GM21825 (cell line): Measurements from ENCODE around the gene INHBE.

Experiments
- ATAC-seq: cut with Tn5 transposase; IDR thresholded peaks from one replicate; pipeline ENCODE4 v1.9.1; 2021; ENCODE audit warnings: mild to moderate bottlenecking, moderate library complexity; ENCODE audit not compliant: unreplicated experiment

INHBE gene

GRCh38 chr12:57460841-57461275 lies 5.8 kb downstream of the INHBE start:
- no peak for ATAC-seq

DNA sequence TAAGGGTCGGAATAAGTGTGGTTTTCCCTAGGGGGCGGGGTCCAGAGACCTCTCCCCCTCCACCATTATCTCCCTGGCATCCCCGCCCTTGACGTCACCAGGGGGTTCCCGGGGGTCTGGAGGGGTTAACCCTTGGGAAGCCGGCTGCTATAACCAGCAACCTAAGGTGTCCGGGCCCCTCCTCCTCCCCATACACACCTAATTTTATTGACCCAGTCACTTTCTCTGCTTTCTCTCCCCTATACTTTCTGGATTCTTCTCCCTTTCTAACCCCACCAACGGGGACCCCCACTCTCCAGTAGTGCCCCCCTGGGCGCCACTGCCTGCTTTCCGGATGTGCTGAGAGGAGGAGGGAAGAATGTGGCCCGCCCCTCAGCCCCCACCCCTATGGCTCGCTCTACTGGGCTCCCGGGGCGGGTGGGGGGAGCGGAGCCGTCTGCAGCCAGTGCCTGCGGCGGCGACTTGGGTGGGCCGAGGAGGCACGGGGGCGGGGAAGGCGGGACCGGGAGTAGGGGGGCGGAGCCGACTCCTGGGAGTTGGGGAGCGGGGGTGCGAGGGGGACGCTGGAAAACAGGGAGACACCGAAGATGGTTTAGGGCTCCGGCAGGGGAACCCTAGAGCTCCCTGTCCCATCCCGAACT lies 6.3 kb downstream of the INHBE start:
- ATAC-seq: no peak

GRCh38 chr12:57461917-57462250 lies 6.8 kb downstream of the INHBE start:
- no peak for ATAC-seq

DNA sequence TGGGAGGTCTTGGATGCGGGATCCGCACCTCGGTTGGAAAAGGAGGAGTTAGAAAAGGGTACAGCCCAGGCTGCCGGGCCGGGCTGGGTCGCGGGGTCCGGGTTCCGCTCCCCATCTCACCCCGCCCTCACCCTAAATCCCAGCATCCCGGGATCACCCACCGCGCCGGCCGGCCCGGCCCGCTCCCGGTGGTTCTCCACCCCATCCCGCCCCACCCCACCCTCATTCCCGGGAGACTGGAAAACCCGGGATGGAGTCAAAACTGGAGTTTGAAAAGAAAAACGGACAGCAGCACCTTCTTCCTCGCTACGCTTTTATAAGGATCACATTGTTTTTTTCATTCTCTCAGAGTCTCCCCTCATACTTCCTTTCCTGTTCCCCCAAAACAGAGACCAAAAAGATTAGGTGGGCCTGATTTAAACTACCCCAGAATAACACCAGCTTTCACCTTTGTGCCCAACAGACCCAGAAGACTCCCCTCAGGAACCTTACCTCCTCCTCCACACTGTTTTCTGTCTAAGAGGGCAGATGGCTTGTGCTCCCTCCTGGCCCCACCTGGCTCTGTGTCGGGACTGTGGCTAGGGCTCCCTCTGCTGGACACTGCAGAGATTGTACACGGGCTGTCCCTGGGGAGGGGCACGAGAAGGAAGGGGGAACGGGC lies 7.3 kb downstream of the INHBE start:
- peak; percentile 62 for ATAC-seq

DNA sequence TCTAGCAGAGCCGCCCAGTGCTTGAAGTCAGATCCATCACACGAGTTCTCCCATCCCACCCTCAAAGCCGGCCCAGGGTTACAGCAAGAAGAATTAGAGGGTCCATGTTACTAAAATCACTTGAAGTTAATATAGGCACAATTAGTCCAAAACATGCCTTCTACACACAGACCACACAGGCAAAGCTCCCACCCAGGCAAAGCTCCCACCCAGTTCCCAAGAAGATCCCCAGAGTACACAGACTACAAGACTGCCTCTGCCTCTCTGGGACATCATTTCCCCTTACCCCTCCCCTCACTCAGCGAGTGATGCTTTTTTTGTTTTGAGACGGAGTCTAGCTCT lies 7.8 kb downstream of the INHBE start:
- no peak for ATAC-seq

GRCh38 chr12:57464569-57464968 lies 9.5 kb downstream of the INHBE start:
- ATAC-seq: no peak

- ATAC-seq: no peak
Observed at GRCh38 chr12:57465030-57465746, 10.1 kb downstream of the INHBE start.

DNA sequence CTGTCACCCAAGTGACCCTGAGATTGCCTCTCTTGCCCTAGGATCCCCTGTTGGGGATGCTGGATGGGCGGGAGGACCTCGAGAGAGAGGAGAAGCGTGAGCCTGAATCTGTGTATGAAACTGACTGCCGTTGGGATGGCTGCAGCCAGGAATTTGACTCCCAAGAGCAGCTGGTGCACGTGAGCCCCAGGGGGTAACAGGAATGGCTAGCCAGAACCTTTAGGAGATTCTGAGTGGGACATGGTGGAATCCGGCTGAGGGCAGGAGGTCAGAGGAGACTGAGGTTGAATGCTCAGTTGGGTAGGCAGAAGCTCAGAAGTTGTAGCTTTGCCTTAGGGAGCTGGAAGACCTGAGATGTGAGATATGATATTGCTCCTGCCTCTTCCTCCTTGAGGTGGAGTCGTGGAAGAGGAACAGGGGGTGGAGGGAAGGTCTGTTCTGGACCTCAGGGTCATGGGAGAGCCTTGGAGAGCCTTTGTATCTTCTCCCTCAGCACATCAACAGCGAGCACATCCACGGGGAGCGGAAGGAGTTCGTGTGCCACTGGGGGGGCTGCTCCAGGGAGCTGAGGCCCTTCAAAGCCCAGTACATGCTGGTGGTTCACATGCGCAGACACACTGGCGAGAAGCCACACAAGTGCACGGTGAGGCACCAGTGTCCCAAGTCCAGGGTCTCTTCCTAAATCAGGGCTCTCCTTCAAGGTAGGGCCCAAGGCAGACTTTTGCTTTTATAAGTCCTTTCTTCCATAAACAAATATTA lies 10.8 kb downstream of the INHBE start:
- ATAC-seq: no peak

GRCh38 chr12:57467212-57467874 lies 12.2 kb downstream of the INHBE start:
- ATAC-seq: no peak

GRCh38 chr12:57467915-57468314 lies 12.8 kb downstream of the INHBE start:
- no peak for ATAC-seq

DNA sequence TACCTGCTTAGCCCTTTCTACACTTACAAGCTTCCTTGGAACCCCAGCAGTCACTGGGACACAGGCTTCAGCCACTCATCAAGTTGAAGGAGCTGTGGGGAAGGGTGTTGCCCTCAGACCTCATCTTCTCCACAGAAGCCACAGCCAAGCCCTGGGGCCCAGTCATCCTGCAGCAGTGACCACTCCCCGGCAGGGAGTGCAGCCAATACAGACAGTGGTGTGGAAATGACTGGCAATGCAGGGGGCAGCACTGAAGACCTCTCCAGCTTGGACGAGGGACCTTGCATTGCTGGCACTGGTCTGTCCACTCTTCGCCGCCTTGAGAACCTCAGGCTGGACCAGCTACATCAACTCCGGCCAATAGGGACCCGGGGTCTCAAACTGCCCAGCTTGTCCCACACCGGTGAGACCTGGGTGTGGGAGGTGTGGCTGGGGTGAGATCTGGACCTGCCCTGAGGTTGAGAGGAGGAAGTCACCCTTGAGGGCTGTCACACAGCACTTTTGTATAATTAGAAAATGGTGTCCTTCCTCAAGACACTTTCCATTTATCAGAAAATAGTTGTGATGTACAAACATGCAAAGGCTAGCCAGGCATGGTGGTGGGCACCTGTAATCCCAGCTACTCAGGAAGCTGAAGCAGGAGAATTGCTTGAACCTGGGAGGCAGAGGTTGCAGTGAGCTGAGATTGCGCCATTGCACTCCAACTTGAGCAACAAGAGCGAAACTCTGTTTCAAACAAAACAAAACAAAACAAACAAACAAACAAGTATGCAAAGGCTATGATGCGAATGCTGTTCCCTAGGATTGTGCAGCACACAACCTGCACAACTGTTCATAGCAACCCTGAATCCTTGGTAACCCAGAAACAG lies 14.4 kb downstream of the INHBE start:
- ATAC-seq: no peak

DNA sequence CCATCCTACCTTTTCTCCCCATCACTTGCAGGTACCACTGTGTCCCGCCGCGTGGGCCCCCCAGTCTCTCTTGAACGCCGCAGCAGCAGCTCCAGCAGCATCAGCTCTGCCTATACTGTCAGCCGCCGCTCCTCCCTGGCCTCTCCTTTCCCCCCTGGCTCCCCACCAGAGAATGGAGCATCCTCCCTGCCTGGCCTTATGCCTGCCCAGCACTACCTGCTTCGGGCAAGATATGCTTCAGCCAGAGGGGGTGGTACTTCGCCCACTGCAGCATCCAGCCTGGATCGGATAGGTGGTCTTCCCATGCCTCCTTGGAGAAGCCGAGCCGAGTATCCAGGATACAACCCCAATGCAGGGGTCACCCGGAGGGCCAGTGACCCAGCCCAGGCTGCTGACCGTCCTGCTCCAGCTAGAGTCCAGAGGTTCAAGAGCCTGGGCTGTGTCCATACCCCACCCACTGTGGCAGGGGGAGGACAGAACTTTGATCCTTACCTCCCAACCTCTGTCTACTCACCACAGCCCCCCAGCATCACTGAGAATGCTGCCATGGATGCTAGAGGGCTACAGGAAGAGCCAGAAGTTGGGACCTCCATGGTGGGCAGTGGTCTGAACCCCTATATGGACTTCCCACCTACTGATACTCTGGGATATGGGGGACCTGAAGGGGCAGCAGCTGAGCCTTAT lies 15.3 kb downstream of the INHBE start:
- ATAC-seq: no peak

GRCh38 chr12:57470970-57471656 lies 16.0 kb downstream of the INHBE start:
- ATAC-seq: no peak

DNA sequence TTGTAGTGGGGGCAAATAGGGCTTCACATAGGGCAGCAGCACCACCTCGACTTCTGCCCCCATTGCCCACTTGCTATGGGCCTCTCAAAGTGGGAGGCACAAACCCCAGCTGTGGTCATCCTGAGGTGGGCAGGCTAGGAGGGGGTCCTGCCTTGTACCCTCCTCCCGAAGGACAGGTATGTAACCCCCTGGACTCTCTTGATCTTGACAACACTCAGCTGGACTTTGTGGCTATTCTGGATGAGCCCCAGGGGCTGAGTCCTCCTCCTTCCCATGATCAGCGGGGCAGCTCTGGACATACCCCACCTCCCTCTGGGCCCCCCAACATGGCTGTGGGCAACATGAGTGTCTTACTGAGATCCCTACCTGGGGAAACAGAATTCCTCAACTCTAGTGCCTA lies 16.6 kb downstream of the INHBE start:
- no peak for ATAC-seq

GRCh38 chr12:57472391-57472790 lies 17.3 kb downstream of the INHBE start:
- no peak for ATAC-seq

DNA sequence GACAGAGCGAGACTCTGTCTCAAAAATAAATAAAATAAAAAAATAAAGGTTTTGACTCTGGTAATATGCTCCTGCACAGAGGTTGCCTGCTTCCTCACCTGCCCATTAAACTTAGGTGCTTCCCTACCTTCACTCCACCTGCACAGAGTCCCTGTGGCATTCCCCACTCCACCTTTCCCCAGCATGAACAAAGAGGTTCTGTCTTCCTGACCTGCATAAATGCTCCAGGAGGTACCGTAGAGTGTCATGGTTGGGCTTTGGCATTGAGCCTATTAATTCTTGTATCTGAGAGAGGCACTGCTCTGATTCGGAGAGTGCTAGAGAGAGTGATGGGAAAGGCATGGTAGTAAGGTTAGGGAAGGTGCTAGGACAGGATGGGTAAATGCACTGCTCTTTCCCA lies 18.3 kb downstream of the INHBE start:
- ATAC-seq: no peak

DNA sequence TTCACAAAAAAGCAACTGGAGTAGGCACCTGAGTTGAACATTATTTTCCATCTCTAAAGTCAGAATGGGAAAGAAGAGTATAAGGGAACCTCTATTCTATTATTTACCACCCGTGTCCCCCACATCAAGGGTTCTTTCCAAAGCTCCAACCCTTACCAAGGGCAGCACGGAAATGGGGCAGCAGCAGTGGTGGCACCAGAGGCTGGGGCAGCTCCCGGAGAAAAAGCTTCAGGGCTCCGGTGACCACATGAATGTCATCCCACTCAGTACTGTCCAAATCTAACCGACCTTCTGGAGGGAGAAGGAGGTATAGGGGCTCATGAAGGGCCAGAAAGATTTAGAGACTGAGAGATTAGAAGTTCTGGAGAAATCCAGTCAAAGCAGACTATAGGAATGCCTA lies 18.8 kb downstream of the INHBE start:
- no peak for ATAC-seq

GRCh38 chr12:57474430-57474829 lies 19.3 kb downstream of the INHBE start:
- no peak for ATAC-seq

GRCh38 chr12:57474862-57475261 lies 19.8 kb downstream of the INHBE start:
- no peak for ATAC-seq
